ENCODE results near the gene SHH.
"Not testable (repeated sequence)": the region's sequence is repeated elsewhere in the genome, so short reads cannot be mapped to it uniquely, and the experiment has no call there.

The SHH gene

DNA sequence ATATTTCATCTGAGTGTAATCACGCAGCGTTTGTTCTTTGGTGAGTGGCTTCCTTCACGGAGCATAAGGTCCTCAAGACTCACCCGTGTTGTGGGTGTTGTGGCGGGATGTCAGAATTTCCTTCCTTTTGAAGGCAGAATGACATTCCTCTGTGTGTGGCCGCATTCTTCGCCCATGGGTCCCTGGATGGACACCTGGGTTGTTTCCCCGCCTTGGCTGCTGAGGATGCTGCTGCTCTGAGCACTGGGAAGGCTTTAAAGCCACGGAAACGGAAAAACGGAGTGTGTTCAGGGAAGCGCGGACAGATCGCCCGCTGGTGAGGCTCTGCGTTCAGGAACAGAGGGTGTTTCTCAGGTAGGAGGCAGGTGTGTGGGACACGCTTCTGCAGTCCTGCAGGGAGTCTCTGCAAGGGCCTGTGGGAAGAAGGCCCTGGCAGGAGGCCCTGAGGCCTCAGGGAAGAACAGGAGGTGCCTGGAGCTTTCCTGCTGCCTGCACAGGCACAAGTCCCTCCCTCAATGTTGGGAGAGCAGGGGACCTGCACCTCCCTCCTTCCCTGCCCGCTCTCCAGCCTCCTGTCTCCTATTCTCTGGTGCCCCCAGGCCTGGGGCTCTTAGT is 35.7 kb upstream of the SHH start:
- H3K9me3 Mint-ChIP-seq: no peaks in the 10 kb centered on the region
- H3K27me3 Mint-ChIP-seq (ENCODE audit: low read depth): no peaks in the 10 kb centered on the region
- no peaks in the 10 kb centered on the region for H3K36me3 Mint-ChIP-seq (ENCODE audit: low read depth)

GRCh38 chr7:155846936-155847335 is 34.7 kb upstream of the SHH start:
- H3K27ac Mint-ChIP-seq: no peak overlapping the region
- no peaks in the 10 kb centered on the region for H3K9me3 Mint-ChIP-seq
- H3K27me3 Mint-ChIP-seq (ENCODE audit: low read depth): no peaks in the 10 kb centered on the region
- H3K4me1 Mint-ChIP-seq (ENCODE audit: low read depth): no peaks in the 10 kb centered on the region
- no peaks in the 10 kb centered on the region for H3K36me3 Mint-ChIP-seq (ENCODE audit: low read depth)
- H3K4me3 Mint-ChIP-seq: no peak overlapping the region

More for the DNA sequence above, 35.7 kb upstream of the SHH start:
- Mint-ChIP-seq H3K27ac (no peak overlapping the region), H3K4me1 (ENCODE audit: low read depth) (no peaks in the 10 kb centered on the region), H3K4me3 (no peak overlapping the region)

GRCh38 chr7:155846156-155846555 is 33.9 kb upstream of the SHH start:
- Mint-ChIP-seq H3K27me3 (ENCODE audit: low read depth) (no peaks in the 10 kb centered on the region), H3K4me3 (no peak overlapping the region), H3K4me1 (ENCODE audit: low read depth) (no peaks in the 10 kb centered on the region), H3K9me3 (no peaks in the 10 kb centered on the region), H3K36me3 (ENCODE audit: low read depth) (no peaks in the 10 kb centered on the region), H3K27ac (no peak overlapping the region)

DNA sequence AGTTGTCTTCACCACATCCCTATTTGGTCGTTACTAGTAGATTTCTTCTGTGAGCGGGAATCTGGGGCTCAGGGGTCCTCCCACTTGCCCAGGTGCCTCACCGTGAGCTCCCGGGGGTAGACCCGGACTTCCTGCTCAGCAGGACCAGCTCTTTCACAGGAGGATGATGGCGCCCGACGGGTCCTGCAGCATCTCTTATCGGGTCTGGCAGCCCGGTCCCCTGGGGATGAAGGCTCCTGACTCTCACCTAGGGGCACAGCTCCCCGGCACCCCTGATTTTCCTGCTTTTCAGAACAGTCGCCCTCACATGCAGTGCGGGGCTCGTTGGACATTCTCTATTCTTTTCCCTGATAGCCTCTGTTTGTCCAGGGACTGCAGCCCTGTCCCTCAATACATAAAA is 33.0 kb upstream of the SHH start:
- Mint-ChIP-seq H3K27ac (no peak overlapping the region), H3K4me3 (no peak overlapping the region)

GRCh38 chr7:155844526-155844925 is 32.3 kb upstream of the SHH start:
- no peaks in the 10 kb centered on the region for H3K4me1 Mint-ChIP-seq (ENCODE audit: low read depth)
- no peak overlapping the region for H3K4me3 Mint-ChIP-seq
- H3K27ac Mint-ChIP-seq: no peak overlapping the region
- no peaks in the 10 kb centered on the region for H3K9me3 Mint-ChIP-seq
- peaks cover 4% of the 10 kb centered on the region for H3K27me3 Mint-ChIP-seq (ENCODE audit: low read depth)
- no peaks in the 10 kb centered on the region for H3K36me3 Mint-ChIP-seq (ENCODE audit: low read depth)

More for the DNA sequence above, 33.0 kb upstream of the SHH start:
- no peaks in the 10 kb centered on the region for H3K9me3 Mint-ChIP-seq
- H3K36me3 Mint-ChIP-seq (ENCODE audit: low read depth): no peaks in the 10 kb centered on the region
- H3K27me3 Mint-ChIP-seq (ENCODE audit: low read depth): peaks cover 4% of the 10 kb centered on the region
- no peaks in the 10 kb centered on the region for H3K4me1 Mint-ChIP-seq (ENCODE audit: low read depth)

- Mint-ChIP-seq H3K27ac (no peak overlapping the region), H3K27me3 (ENCODE audit: low read depth) (peaks cover 4% of the 10 kb centered on the region), H3K4me1 (ENCODE audit: low read depth) (no peaks in the 10 kb centered on the region), H3K9me3 (no peaks in the 10 kb centered on the region), H3K36me3 (ENCODE audit: low read depth) (no peaks in the 10 kb centered on the region), H3K4me3 (no peak overlapping the region)
Observed at GRCh38 chr7:155844019-155844453, 31.8 kb upstream of the SHH start.

DNA sequence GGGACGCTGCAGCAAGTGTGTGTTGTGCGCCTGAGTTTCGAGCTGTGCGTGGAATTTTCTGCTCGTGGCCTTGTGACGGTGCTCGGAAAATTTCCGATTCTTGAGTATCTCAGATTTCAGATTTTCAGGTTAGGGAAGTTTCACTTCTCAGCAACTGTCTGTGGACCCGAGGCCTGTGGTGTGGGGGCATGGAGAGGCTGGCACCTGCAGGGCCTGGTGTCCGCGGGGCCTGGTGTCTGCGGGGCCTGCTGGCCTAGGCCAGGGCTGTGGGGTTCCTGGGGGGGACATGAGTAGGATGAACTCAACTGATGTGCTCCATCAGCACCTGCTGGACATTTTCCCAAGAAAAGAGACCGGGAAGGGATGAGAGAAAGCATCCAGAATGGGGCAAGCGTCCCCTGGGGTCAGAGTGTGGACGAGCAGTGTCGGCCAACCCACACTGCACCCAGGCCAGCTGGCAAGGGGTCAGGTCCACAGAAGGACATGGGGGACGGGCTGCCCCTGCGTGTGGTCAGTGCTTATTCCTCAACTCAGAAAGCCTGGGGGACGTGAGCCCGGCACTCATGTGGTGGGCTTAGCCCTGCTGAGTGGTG is 31.3 kb upstream of the SHH start:
- H3K36me3 Mint-ChIP-seq (ENCODE audit: low read depth): no peaks in the 10 kb centered on the region
- no peaks in the 10 kb centered on the region for H3K9me3 Mint-ChIP-seq
- H3K27me3 Mint-ChIP-seq (ENCODE audit: low read depth): peaks cover 4% of the 10 kb centered on the region
- no peak overlapping the region for H3K27ac Mint-ChIP-seq
- H3K4me1 Mint-ChIP-seq (ENCODE audit: low read depth): no peaks in the 10 kb centered on the region
- no peak overlapping the region for H3K4me3 Mint-ChIP-seq

DNA sequence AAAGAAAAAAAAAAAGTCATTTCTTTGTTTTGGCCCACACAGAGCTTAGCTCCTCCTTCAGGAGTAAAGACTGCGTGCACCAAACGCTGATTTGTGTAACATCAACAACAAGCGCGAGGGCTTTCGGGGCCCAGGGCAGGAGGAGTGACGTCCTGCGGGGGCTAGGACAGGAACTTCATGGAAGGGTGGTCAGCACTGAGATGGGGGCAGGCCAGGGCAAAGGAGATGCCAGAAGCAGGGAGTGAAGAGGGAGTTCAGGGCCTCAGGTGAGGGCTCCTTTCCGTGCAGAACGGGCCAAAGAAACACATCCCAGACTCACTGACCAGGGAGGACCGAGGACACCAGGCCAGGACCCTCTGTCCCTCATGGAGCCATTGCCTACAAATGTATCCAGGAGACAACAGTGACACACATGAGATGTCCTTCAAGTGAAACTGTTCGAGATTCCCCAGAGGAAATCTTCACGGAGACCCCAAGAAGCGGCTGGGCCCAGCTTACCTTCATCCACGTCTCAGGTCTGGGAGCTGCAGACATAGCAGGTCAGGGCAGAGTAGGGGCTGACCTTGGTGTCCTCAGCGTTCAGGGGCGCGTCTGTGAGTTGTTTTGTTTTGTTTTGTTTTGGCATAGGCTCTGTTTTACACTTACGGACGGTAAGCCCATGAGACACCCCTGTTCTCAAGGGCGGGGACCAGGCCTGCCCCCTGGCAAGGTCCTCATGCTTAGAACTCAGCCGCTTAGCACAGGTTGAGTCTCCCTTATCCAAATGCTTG is 30.4 kb upstream of the SHH start:
- Mint-ChIP-seq H3K4me1 (ENCODE audit: low read depth) (no peaks in the 10 kb centered on the region), H3K27me3 (ENCODE audit: low read depth) (peaks cover 4% of the 10 kb centered on the region), H3K27ac (no peak overlapping the region), H3K36me3 (ENCODE audit: low read depth) (no peaks in the 10 kb centered on the region), H3K9me3 (no peaks in the 10 kb centered on the region), H3K4me3 (no peak overlapping the region)

DNA sequence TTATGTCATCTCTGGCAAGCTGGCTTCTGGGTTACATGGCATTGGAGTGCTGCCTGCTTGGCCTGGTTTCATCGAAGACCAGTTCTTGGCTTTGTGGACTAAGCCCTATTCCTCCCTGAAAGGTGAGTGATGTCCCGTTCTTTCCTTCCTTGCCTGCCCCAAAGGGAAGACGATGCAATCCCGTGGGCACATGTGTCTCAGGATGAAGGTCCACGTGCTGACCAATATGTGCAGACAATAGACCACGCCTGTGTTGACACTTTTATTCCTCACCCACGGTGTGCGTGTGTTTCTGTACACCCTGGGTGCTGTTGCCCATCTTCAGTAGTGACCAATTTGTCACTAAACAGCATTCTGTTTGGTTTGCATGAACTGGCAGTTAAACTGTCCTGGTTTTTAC is 28.6 kb upstream of the SHH start:
- Mint-ChIP-seq H3K4me3 (no peak overlapping the region), H3K4me1 (ENCODE audit: low read depth) (no peaks in the 10 kb centered on the region), H3K27me3 (ENCODE audit: low read depth) (peaks cover 4% of the 10 kb centered on the region)

DNA sequence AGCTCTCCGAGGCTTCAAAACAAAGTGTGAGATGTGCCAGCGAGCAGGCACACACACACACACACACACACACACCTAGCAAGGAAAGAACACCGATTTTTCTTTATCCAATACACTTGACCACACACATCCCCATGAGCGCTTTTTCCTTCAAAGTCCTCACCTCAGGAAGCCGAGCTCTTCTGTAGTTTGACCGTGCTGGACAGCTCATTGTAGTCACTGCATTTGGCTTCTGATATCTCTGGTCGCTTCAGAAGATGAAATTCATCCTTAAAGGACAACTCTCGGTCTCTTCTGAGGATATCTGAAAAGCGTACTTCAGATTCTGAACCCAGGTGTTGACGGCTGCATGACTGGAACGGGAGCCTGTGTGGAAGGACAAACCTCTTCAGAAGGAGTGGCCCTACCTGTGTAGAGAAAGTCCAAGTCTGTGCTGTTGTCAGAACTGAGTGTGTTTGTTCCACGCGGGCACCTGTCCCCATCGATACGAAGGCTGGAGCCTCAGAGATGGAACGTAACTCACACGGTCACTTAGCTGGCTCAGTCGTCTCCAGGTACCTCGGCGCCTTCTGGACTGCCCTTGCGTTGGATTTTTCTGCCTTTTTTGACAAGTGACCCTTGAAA is 28.1 kb upstream of the SHH start:
- no peaks in the 10 kb centered on the region for H3K36me3 Mint-ChIP-seq (ENCODE audit: low read depth)
- no peak overlapping the region for H3K27ac Mint-ChIP-seq
- no peak overlapping the region for H3K4me3 Mint-ChIP-seq
- no peaks in the 10 kb centered on the region for H3K4me1 Mint-ChIP-seq (ENCODE audit: low read depth)
- H3K9me3 Mint-ChIP-seq: no peaks in the 10 kb centered on the region
- H3K27me3 Mint-ChIP-seq (ENCODE audit: low read depth): peaks cover 4% of the 10 kb centered on the region

More for the DNA sequence above, 28.6 kb upstream of the SHH start:
- no peak overlapping the region for H3K27ac Mint-ChIP-seq
- no peaks in the 10 kb centered on the region for H3K36me3 Mint-ChIP-seq (ENCODE audit: low read depth)
- H3K9me3 Mint-ChIP-seq: no peaks in the 10 kb centered on the region

GRCh38 chr7:155839461-155839860 is 27.2 kb upstream of the SHH start:
- no peaks in the 10 kb centered on the region for H3K36me3 Mint-ChIP-seq (ENCODE audit: low read depth)
- no peak overlapping the region for H3K4me3 Mint-ChIP-seq
- peaks cover 4% of the 10 kb centered on the region for H3K27me3 Mint-ChIP-seq (ENCODE audit: low read depth)
- H3K27ac Mint-ChIP-seq: no peak overlapping the region
- no peaks in the 10 kb centered on the region for H3K4me1 Mint-ChIP-seq (ENCODE audit: low read depth)
- H3K9me3 Mint-ChIP-seq: no peaks in the 10 kb centered on the region

- H3K9me3 Mint-ChIP-seq; H3K36me3 Mint-ChIP-seq (ENCODE audit: low read depth); H3K27me3 Mint-ChIP-seq (ENCODE audit: low read depth); H3K4me1 Mint-ChIP-seq (ENCODE audit: low read depth); H3K27ac Mint-ChIP-seq; H3K4me3 Mint-ChIP-seq: not testable (repeated sequence)
Observed at GRCh38 chr7:155838312-155838711, 26.0 kb upstream of the SHH start.

- Mint-ChIP-seq H3K27ac (no peak overlapping the region), H3K27me3 (ENCODE audit: low read depth) (peaks cover 4% of the 10 kb centered on the region), H3K4me3 (no peak overlapping the region)
Observed at GRCh38 chr7:155837126-155837479, 24.8 kb upstream of the SHH start.

DNA sequence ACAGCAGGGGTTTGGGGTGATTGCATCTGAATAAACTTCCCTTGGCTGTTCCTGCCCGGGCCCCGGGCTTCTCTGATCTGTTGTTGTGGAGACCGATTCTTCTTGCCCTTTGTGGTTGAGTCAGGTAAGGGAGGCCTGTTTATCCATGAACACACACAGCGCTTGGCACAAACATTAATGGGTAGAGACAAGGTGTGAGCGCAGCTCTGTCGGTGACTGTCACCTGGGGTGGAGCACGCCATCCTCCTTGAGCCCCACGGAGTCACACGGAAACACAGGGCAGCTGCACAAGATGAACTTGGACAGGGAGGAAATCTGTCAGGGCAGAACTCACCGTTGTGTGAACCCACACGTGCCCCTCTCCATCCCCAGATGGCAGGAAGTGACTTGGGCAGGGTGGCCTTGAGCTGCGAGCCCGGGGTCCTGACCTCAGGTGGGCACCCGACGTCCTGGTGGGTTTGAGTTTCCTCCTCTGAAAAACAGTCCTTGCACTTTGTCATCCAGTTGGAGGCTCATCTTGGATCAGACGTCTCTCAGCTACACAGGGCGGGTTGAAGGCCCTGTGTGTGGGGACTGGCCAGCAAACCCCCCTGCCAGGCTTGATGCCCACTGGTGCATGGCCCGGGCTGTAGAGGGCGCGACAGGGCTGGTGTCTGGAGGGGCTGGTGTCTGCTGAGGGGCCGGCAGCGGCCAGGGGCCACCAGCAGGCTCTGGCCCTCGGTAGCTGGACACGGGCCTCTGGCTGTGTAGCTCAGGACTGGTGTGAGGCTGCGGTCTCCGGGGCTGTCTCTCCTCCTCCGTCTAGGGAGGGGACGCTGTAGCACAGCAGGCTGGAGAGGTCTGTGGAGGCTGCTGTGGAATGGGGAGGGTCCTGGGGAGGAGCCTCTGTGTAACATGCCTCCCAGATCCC is 24.2 kb upstream of the SHH start:
- H3K36me3 Mint-ChIP-seq (ENCODE audit: low read depth): no peaks in the 10 kb centered on the region
- peaks cover 4% of the 10 kb centered on the region for H3K27me3 Mint-ChIP-seq (ENCODE audit: low read depth)
- H3K9me3 Mint-ChIP-seq: no peaks in the 10 kb centered on the region
- H3K4me1 Mint-ChIP-seq (ENCODE audit: low read depth): no peaks in the 10 kb centered on the region
- no peak overlapping the region for H3K4me3 Mint-ChIP-seq
- H3K27ac Mint-ChIP-seq: no peak overlapping the region

More at GRCh38 chr7:155837126-155837479, 24.8 kb upstream of the SHH start:
- no peaks in the 10 kb centered on the region for H3K36me3 Mint-ChIP-seq (ENCODE audit: low read depth)
- H3K9me3 Mint-ChIP-seq: no peaks in the 10 kb centered on the region
- no peaks in the 10 kb centered on the region for H3K4me1 Mint-ChIP-seq (ENCODE audit: low read depth)

Data from T-helper 1 cell treated with Interleukin-12 subunit alpha and Interleukin-12 subunit beta and Interleukin-4 antibody, amounts not matched to agents 30 μg/mL and 1 μg/mL, for 36 hours (primary cell).